ENCODE measurements around the gene CIZ1. TPM values are rescaled to one million over a fixed set of nuclear protein-coding genes. Genes with fewer than 3 reads are reported as not detected.
"Not testable (repeated sequence)": the region's sequence is repeated elsewhere in the genome, so short reads cannot be mapped to it uniquely, and the experiment has no call there.

CIZ1 gene
- total and polyA plus RNA-seq, 2 experiments from 2014 or later = 48.5 to 73.1 TPM

- Histone ChIP-seq H3K4me3 (no peak overlapping the region), H3K4me1 (ENCODE audit: insufficient read depth) (no peaks in the 10 kb centered on the region), H4K20me1 (ENCODE audit: insufficient read depth) (no peaks in the 10 kb centered on the region), H2AFZ (no peak overlapping the region), H3F3A (ENCODE audit: insufficient read depth) (no peaks in the 10 kb centered on the region), H3K9me3 (ENCODE audit: low read depth) (no peaks in the 10 kb centered on the region), H3K9ac (no peak overlapping the region), H3K36me3 (ENCODE audit: low read depth) (no peaks in the 10 kb centered on the region), H3K79me2 (ENCODE audit: insufficient read depth) (no peaks in the 10 kb centered on the region), H3K9me2 (ENCODE audit: insufficient read depth) (no peaks in the 10 kb centered on the region), H3K27ac (no peak overlapping the region), H3K27me3 (replicated peaks; ENCODE audit: insufficient read depth) (no peaks in the 10 kb centered on the region), H3K4me2 (ENCODE audit: unreplicated experiment) (no peak overlapping the region)
- peak; percentile 73 for DNase-seq
- in situ Hi-C loops (cut with MboI) = no loop called here
- 42 to 45% methylated on average over 15 to 16 of the region's 16 CpGs for WGBS, 2 experiments (ENCODE audit: low coverage in 1 of 2, low lambda C conversion rate in 2 of 2, missing lambda C conversion rate in 2 of 2)
- no peak for TF ChIP-seq EZH2phosphoT487 (IDR thresholded peaks at IDR 0.05; ENCODE audit: insufficient read depth, low read depth)
- no peak for TF ChIP-seq EZH2 (IDR thresholded peaks at IDR 0.05; ENCODE audit: insufficient read depth, poor library complexity, severe bottlenecking)
Observed at GRCh38 chr9:128231638-128232527, 40.5 kb upstream of the CIZ1 start.

- H3K36me3 ChIP-seq (ENCODE audit: low read depth); H3K4me3 ChIP-seq; H3K4me2 ChIP-seq (ENCODE audit: unreplicated experiment); H3K9me2 ChIP-seq (ENCODE audit: insufficient read depth); H3K4me1 ChIP-seq (ENCODE audit: insufficient read depth); H3K27me3 ChIP-seq (replicated peaks; ENCODE audit: insufficient read depth); H3K27ac ChIP-seq; in situ Hi-C loops (cut with MboI); H4K20me1 ChIP-seq (ENCODE audit: insufficient read depth); H2AFZ ChIP-seq; DNase-seq; H3K79me2 ChIP-seq (ENCODE audit: insufficient read depth); H3K9me3 ChIP-seq (ENCODE audit: low read depth); H3K9ac ChIP-seq; H3F3A ChIP-seq (ENCODE audit: insufficient read depth): not testable (repeated sequence)
- 42 to 53% methylated on average over 7 of the region's 7 CpGs for WGBS, 2 experiments (ENCODE audit: low coverage in 1 of 2, low lambda C conversion rate in 2 of 2, missing lambda C conversion rate in 2 of 2)
Observed at GRCh38 chr9:128230897-128231296, 39.5 kb upstream of the CIZ1 start.

- Histone ChIP-seq H3K4me3 (no peak overlapping the region), H3K4me1 (ENCODE audit: insufficient read depth) (no peaks in the 10 kb centered on the region), H3K9me3 (ENCODE audit: low read depth) (no peaks in the 10 kb centered on the region), H3K36me3 (ENCODE audit: low read depth) (no peaks in the 10 kb centered on the region; the same call in 1 of the 2 replicates), H4K20me1 (ENCODE audit: insufficient read depth) (no peaks in the 10 kb centered on the region), H3K79me2 (ENCODE audit: insufficient read depth) (no peaks in the 10 kb centered on the region), H3K27me3 (replicated peaks; ENCODE audit: insufficient read depth) (no peaks in the 10 kb centered on the region), H3K27ac (no peak overlapping the region), H3F3A (ENCODE audit: insufficient read depth) (no peaks in the 10 kb centered on the region), H3K9me2 (ENCODE audit: insufficient read depth) (no peaks in the 10 kb centered on the region), H3K9ac (no peak overlapping the region), H3K4me2 (ENCODE audit: unreplicated experiment) (no peak overlapping the region), H2AFZ (no peak overlapping the region)
- DNase-seq = no peak
- no peak for TF ChIP-seq EZH2phosphoT487 (IDR thresholded peaks at IDR 0.05; ENCODE audit: insufficient read depth, low read depth)
- no peak for TF ChIP-seq EZH2 (IDR thresholded peaks at IDR 0.05; ENCODE audit: insufficient read depth, poor library complexity, severe bottlenecking)
- 90% methylated on average over 5 of the region's 5 CpGs for WGBS, 2 experiments (ENCODE audit: low coverage in 1 of 2, low lambda C conversion rate in 2 of 2, missing lambda C conversion rate in 2 of 2)
- in situ Hi-C loops (cut with MboI) = no loop called here
Observed at GRCh38 chr9:128226412-128226801, 35.0 kb upstream of the CIZ1 start.

- Histone ChIP-seq H4K20me1 (ENCODE audit: insufficient read depth) (no peaks in the 10 kb centered on the region), H3F3A (ENCODE audit: insufficient read depth) (no peaks in the 10 kb centered on the region), H3K4me3 (no peak overlapping the region), H3K9ac (no peak overlapping the region), H3K4me1 (ENCODE audit: insufficient read depth) (no peaks in the 10 kb centered on the region), H3K9me2 (ENCODE audit: insufficient read depth) (no peaks in the 10 kb centered on the region), H3K79me2 (ENCODE audit: insufficient read depth) (no peaks in the 10 kb centered on the region), H3K27ac (no peak overlapping the region), H3K4me2 (ENCODE audit: unreplicated experiment) (no peak overlapping the region), H2AFZ (no peak overlapping the region), H3K27me3 (replicated peaks; ENCODE audit: insufficient read depth) (no peaks in the 10 kb centered on the region), H3K9me3 (ENCODE audit: low read depth) (no peaks in the 10 kb centered on the region), H3K36me3 (ENCODE audit: low read depth) (no peaks in the 10 kb centered on the region; the same call in 1 of the 2 replicates)
- 76 to 78% methylated on average over 17 to 19 of the region's 19 CpGs for WGBS, 2 experiments (ENCODE audit: low coverage in 1 of 2, low lambda C conversion rate in 2 of 2, missing lambda C conversion rate in 2 of 2)
- in situ Hi-C loops (cut with MboI) = no loop called here
- no peak for DNase-seq
- TF ChIP-seq EZH2phosphoT487 (IDR thresholded peaks at IDR 0.05; ENCODE audit: insufficient read depth, low read depth) = no peak
- TF ChIP-seq EZH2 (IDR thresholded peaks at IDR 0.05; ENCODE audit: insufficient read depth, poor library complexity, severe bottlenecking) = no peak
Observed at GRCh38 chr9:128225770-128226411, 34.5 kb upstream of the CIZ1 start.
